Measurements from ENCODE around the gene GPR158. TPM values are rescaled to one million over a fixed set of nuclear protein-coding genes. Genes with fewer than 3 reads are reported as not detected.
A peak's percentile ranks its signal among the peaks of the same experiment; 100 is the strongest.

Gene GPR158
- total RNA-seq, 2 donors from 2014 or later = not detected

DNA sequence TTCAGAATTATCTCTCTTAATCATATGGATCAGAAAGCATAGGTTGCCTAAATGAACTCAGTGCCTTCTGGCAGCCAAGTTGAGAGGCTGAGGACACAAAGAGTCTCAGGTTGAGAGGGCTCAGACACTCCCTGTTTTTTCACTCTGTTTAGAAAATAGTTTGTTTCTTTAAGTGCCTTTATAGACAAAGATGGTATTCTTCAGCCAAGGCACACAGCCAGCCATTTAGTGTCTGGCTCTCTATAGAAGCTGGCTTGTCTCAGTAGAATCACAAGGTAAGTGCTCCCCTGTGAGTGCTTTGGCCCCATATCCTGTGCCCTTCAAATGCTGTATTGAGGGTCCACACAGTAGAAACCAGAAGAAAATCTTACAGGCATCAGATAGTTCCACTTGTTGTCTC lies 3.6 kb downstream of the GPR158 start:
- Mint-ChIP-seq H3K27ac (no peak overlapping the region), H3K9me3 (peaks cover 0 to 6% of the 10 kb centered on the region in 2 donors), H3K36me3 (peaks cover 7 to 23% of the 10 kb centered on the region in 2 donors)
- DNase-seq (ENCODE audit: low spot score in 2 of 2) (no peak), ATAC-seq (no peak)

DNA sequence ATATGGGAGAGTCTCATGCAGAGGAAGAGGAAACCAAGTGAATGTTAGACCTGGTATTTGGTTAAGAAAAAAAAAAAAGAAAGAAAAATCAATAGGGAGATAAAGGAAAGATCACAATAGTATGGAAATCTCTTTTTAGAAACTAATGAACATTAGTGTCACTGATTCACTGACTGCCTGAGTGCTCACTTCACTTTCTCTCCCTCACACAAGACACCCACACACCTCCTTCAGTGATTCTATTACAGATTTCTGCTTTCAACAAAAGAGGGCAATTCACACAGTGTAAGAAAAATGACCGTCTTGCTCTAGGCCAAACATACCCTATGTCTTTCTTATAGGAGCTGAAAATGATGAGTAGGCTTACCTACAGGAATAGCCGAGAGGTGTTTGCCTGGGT lies 6.0 kb downstream of the GPR158 start:
- peaks cover 0 to 8% of the 10 kb centered on the region in 2 donors for H3K36me3 Mint-ChIP-seq
- no peak for DNase-seq (ENCODE audit: low spot score in 2 of 2)
- H3K27ac Mint-ChIP-seq = no peak overlapping the region
- H3K9me3 Mint-ChIP-seq = no peaks in the 10 kb centered on the region
- no peak for ATAC-seq

DNA sequence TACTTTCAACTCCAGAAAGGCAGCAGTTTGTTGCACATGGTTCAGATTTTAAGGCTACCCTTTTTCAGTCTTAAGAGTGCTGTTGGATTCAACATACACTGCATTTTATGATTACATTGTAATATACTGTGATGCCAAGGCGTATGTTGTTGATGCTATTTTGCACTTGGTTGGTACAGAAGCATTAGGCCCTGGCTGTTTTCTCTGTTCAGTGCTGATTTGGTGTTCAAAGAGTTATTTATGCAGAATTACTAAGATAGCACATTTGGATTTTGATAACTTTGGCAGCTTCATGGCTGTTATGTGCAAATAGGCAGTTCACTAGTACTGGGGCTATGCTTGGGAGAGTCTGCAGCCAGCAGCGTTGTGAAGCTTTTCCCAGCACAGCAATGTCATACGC lies 7.8 kb downstream of the GPR158 start:
- H3K9me3 Mint-ChIP-seq = no peaks in the 10 kb centered on the region
- ATAC-seq (no peak), DNase-seq (ENCODE audit: low spot score in 2 of 2) (no peak)
- H3K27ac Mint-ChIP-seq = no peak overlapping the region
- peaks cover 0 to 6% of the 10 kb centered on the region in 2 donors for H3K36me3 Mint-ChIP-seq

DNA sequence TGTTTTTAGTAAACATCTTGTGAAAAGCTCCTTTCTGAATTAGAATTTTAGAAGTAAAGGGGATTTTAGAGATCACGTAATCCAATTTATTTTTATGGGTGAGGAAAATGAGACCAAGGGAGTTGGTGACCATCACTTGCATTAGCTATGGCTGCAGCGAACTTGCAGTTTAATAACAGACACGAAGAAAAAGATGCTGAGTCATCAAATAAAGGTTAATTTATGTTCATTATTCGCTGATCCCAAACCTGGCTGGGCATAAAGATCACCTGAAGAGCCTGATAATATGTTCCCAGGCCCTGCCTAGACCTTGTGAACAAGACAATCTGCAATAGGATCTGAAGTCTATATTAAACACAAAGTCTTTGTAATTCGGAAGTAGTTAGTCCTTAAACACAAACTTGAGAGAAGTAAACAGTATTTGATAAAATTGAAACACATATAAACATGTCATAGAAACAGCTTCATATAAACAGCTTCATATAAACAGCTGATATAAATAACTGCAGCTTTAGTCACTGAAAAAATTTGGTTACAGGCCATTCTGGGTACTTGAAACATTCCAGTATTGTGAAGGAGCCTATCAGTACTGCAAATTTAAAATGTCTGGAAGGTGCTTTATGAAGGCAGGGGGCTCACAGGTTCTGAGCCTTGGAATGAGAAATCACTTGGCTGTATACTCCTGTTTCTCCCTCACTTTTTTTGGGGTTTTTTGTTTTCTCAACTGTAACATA lies 16.5 kb downstream of the GPR158 start:
- ATAC-seq = no peak
- Mint-ChIP-seq H3K36me3 (peaks cover 0 to under 1% of the 10 kb centered on the region in 2 donors), H3K9me3 (peaks cover 0 to 3% of the 10 kb centered on the region in 2 donors)

DNA sequence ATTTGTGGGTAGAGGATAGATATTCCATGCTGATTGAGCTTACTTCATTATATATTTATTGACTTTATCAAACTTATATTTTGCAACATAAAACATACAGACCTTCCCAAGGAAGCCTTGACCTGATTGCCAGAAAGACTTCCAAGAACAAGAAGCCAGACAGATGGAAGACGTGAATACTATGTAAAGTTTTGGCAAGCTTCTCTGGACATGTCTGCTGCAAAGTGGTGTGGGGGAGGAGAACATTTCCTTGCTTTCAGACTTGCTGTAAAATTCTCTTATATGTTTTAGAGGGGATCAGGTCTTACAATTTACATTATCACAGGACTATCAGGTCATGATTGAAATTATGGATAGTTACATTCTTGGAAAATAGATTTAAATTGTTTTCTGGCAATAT lies 23.4 kb downstream of the GPR158 start:
- Mint-ChIP-seq H3K27ac (no peak overlapping the region), H3K36me3 (no peaks in the 10 kb centered on the region), H3K9me3 (no peaks in the 10 kb centered on the region)
- DNase-seq (ENCODE audit: low spot score in 2 of 2) (no peak), ATAC-seq (no peak)

More for the DNA sequence above, 16.5 kb downstream of the GPR158 start:
- H3K27ac Mint-ChIP-seq = no peak overlapping the region
- DNase-seq (ENCODE audit: low spot score in 2 of 2) = no peak

DNA sequence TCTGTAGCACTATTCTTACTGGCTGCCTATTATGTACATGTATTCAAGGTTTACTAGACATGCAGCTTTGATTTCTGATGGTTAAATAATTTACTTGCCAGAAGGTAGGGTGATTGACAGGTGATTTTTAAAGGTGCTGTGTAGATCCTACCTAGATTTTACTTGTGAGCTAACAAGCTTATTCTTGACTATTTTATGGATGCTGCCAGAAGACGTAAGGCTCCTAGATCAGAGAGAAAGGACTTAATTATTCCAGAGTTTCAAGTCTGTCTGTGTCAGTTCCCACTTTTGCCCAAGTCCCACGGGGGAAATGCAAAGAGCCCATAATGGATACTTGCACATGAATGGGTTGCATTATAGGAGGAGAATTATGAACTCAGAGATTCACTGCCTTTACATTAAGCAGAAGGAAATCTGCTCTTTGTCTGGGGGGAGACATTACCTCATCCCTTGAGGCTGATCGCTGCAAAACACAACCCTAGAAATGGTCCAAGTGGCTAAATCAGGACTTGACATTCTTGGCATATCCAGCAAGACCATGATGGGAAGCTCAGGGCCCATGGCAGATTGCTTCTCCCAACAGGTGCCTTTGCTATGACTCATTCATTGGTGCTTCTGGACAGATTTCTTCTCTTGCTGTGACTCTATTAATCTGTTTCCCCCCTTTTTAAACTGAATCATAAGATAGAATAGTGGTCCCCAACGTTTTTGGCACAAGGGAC lies 32.1 kb downstream of the GPR158 start:
- H3K36me3 Mint-ChIP-seq = no peaks in the 10 kb centered on the region

DNA sequence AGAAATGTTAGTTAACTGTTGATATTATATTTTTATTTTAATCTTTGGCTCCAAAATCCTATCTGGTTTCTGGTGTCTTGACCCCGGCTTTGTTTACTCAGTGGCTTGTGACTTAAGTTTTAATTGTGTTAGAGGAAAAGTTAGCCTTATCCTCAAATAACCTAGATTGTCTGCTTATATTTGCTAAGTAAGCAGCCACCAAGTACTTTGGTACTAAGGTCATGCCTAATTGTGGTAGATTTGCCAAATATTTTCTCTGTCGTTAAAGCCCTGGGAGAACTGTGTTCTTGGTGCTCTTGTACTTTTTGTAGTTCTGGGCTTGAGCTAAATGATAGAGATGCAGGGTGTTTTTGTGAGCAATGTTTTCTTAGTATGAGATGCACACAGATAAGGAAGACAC lies 34.8 kb downstream of the GPR158 start:
- no peak overlapping the region for H3K27ac Mint-ChIP-seq
- H3K36me3 Mint-ChIP-seq = no peaks in the 10 kb centered on the region
- no peak for ATAC-seq
- DNase-seq (ENCODE audit: low spot score in 2 of 2) = no peak
- H3K9me3 Mint-ChIP-seq = no peaks in the 10 kb centered on the region

More for the DNA sequence above, 32.1 kb downstream of the GPR158 start:
- DNase-seq (ENCODE audit: low spot score in 2 of 2) = no peak
- Mint-ChIP-seq H3K9me3 (no peaks in the 10 kb centered on the region), H3K27ac (no peak overlapping the region)
- no peak for ATAC-seq

DNA sequence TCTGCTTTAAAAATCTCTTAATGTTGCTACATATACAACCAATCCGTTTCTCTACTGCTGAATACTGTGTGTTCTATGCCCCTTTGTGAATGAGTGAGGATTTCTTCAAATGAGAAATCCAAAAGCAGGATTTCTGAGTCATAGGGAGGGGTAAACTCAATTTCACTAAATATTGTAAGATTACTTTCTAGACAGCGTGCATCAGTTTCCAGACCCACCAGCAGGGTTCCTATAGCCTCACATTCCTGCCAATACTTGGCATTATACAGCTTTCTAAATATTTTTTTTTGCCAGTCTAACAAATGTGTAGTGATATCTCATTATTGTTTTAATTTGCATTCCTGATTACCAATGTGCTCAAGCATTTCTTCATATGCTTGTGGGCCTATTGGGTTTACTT lies 35.5 kb downstream of the GPR158 start:
- Mint-ChIP-seq H3K27ac (no peak overlapping the region), H3K36me3 (no peaks in the 10 kb centered on the region), H3K9me3 (no peaks in the 10 kb centered on the region)
- DNase-seq (ENCODE audit: low spot score in 2 of 2) = no peak
- ATAC-seq = no peak

DNA sequence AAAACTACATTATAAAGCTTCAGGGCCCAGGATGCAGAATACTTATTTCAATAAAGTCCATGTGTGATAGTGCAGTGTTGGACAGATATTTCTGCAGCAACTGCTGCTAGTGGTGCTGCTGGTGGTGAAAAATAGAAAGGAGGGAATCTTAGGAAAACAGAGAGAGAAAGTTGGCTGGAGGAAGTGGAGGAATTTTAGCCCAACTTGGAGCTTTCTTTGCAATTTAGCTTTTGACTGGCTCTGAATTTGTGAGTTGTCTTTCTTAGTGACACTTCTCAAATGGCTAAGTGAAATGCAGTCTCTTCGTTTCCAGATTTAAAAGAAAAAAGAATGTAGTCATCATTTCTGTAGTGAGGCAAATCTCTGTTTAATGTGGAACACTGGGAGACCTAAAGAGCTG lies 45.4 kb downstream of the GPR158 start:
- Mint-ChIP-seq H3K27ac (no peak overlapping the region), H3K36me3 (no peaks in the 10 kb centered on the region), H3K9me3 (no peaks in the 10 kb centered on the region)
- DNase-seq (ENCODE audit: low spot score in 2 of 2) = no peak
- no peak for ATAC-seq

DNA sequence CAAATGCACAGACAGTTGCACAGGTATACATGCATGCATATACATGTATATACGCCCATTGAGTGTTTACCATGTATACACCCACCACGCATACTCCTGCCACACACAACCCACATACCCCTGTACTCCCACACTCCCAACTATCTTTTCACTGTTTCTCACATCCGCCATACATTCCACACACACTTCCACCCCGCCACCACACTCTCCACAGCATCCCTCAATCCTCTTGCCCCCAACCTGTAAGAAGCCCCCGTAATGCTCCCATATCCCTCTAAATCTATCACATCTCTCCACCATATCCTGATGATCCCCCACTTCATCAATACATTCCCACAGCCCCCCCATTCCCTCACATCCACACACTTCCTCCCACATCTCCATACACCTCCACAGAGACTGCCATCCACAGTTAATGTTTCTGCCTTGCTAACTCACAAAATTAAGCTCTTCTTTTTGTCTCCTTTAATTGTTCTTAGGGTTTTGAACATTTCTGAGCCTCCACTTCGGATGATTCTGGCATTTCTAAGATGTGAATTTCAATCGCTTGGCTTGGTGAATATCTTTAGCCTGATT lies 47.4 kb downstream of the GPR158 start:
- Mint-ChIP-seq H3K36me3 (no peaks in the 10 kb centered on the region), H3K9me3 (no peaks in the 10 kb centered on the region), H3K27ac (no peak overlapping the region)
- no peak for DNase-seq (ENCODE audit: low spot score in 2 of 2)
- no peak for ATAC-seq

DNA sequence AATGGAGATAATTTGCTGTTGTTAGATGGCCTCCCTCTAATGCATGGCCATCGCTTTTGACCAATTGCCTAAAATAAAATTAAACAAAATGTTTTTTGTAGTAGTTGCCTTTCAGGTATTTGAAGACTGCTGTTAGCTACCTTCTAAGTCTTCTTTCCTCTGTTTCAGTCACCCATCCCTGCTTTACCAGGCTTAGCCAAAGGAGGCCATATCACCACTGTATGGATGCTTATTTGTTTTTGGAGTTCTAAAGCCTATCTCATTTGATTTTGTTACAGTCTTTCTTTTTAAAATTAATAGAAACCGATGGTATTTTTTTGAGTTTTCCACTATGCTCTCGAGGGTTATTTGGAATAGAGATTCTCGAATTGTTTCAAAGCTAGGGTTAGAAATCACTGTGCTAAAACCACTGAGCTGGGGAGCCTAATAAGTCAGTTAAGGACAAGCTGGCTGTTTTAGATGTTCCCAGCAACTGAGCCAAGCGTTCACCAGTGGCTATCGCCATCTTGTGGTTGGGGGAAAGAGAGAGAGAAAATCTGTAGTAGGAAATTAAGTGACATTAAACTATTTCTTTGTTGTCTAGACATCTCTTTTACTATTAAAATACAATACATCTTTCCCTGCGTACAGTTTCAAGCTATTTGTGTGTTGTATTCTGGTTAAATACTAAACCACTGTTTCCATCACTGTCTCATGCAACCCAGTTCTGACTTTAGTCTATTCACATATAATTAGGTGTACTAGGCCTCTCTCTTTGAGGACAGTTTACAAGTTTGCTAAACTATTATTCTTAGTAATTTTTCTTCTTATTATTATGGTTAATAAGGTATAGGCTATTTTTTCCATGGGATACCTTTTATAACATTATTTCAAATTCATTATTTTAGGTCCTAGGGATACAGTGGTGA lies 52.2 kb downstream of the GPR158 start:
- no peaks in the 10 kb centered on the region for H3K36me3 Mint-ChIP-seq
- no peak overlapping the region for H3K27ac Mint-ChIP-seq
- no peaks in the 10 kb centered on the region for H3K9me3 Mint-ChIP-seq
- ATAC-seq (peak in 1 of 2 donors; percentile 34), DNase-seq (ENCODE audit: low spot score in 2 of 2) (peak in 1 of 2 donors; percentile 6)

DNA sequence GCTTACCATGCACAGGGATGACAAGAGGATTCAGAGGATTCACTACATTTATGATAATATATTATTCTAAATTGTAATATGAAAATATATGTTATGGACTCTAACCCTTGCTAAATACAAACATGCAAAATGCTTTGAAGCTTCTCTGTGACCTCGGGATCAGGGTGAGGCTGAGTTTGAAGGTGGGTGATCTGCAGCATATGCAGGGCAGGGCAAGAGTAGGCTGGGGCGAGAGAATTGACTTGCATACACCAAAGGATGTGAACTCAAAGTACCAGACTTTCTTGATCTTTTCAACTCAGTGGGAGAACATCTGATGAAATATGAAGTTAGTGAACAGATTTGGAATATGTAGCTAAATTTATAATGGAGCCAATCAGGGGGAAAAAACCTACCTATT lies 57.0 kb downstream of the GPR158 start:
- ATAC-seq = no peak
- Mint-ChIP-seq H3K9me3 (peaks cover 0 to 4% of the 10 kb centered on the region in 2 donors), H3K27ac (no peak overlapping the region), H3K36me3 (no peaks in the 10 kb centered on the region)
- DNase-seq (ENCODE audit: low spot score in 2 of 2) = no peak

DNA sequence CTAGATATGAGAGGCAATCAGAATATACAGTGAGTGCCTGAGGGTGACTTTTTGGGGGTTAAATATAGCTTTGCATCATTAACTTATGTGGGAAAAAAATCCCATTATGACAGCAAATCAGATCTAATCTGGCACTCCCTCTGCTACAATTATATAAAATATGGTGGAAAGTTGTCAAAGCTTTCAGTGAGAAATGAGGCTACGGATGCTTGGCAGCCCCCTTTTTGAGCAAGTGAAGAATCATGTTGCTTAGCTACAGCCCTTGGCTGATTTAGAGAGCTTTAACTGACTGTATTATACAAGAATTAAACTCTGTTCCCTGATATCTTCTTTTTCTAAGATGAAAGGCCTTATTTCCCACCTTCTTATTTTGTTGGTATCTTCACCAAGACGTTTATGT lies 57.4 kb downstream of the GPR158 start:
- no peaks in the 10 kb centered on the region for H3K36me3 Mint-ChIP-seq
- no peak overlapping the region for H3K27ac Mint-ChIP-seq
- DNase-seq (ENCODE audit: low spot score in 2 of 2) = no peak
- no peak for ATAC-seq
- H3K9me3 Mint-ChIP-seq = peaks cover 0 to 4% of the 10 kb centered on the region in 2 donors

DNA sequence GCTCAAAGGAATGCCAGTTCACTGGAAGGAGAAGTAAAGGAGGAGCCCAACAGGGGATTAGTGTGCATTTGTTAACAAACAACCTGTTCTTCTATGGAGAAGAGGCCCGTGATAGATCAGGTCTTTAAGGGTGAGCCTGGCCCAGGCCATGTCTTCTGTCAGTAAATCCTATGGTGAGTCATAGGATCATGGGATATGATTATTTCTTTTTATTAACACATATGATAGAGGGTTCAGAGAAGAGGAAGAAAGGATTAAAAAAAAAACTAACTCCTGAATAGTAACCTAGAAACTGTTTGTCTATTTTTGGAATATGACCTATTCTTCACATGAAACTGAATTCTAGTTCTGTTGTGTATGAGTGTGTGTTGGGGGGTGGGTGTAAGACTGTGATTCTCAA lies 70.4 kb downstream of the GPR158 start:
- no peak for DNase-seq (ENCODE audit: low spot score in 2 of 2)
- Mint-ChIP-seq H3K36me3 (no peaks in the 10 kb centered on the region), H3K27ac (no peak overlapping the region), H3K9me3 (no peaks in the 10 kb centered on the region)
- ATAC-seq = no peak

DNA sequence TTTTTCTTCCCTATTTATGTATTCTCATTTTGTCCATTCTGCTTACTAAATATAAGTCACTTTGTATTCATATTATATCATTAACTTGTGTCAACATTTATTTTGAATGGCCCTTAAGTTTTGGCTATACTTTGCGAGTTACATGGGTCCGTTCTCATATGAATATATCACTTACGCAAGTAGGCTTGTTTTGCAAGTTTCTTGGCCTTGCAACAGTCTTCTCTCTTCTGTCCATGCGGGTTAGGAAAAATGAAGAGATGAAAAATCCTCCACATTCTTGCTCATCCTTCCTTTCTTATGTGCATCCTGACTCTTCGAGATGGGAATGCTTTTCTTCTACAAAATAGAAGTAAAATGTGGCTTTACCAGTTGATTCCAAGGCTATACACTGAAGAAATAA lies 82.8 kb downstream of the GPR158 start:
- ATAC-seq (no peak), DNase-seq (ENCODE audit: low spot score in 2 of 2) (no peak)
- Mint-ChIP-seq H3K36me3 (no peaks in the 10 kb centered on the region), H3K9me3 (no peaks in the 10 kb centered on the region), H3K27ac (no peak overlapping the region)

DNA sequence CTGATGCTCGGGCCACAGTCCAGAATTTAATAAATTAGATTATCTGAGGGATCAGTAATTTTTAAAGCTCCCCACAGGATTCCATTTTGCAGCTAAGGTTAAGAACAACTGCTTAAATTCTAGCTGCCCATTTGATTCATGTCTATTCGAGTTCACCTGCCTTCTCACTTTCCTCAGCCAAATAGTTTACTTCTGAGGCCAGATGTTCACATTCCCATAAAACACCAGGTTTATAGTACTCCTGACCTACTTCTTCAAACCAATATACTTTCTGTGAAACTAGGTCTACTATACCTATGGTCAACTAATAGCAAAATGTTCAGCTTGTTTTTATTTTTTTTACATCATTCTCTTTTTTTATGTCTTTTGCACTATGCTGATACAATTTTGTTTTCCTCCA lies 86.3 kb downstream of the GPR158 start:
- Mint-ChIP-seq H3K27ac (no peak overlapping the region), H3K9me3 (no peaks in the 10 kb centered on the region), H3K36me3 (no peaks in the 10 kb centered on the region)
- no peak for ATAC-seq
- DNase-seq (ENCODE audit: low spot score in 2 of 2) = no peak

DNA sequence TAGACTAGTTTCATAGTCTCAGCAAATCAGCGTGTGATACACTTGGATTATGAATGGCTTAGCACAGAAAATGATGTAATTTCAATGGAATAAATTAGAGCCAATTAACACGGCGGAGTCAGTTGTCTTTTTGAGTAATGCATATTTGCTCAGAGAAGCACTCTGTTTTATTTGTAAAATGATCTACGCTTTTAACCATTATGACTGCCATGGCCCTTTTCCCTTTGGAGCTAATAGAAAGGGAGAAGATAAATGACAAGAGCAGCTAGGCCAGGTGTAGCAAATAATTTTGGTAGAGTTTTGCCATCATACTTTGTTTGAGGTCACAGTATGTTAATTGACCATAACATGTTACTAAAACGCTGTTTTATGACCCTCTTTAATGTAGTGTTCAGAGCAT lies 86.8 kb downstream of the GPR158 start:
- DNase-seq (ENCODE audit: low spot score in 2 of 2) = no peak
- Mint-ChIP-seq H3K27ac (no peak overlapping the region), H3K36me3 (no peaks in the 10 kb centered on the region), H3K9me3 (no peaks in the 10 kb centered on the region)
- ATAC-seq = no peak
